ENCODE measurements around the gene BCL2. TPM values are rescaled to one million over a fixed set of nuclear protein-coding genes. Genes with fewer than 3 reads are reported as not detected.

Gene BCL2
- total RNA-seq, 2 donors from 2014 or later = 13.9 to 16.4 TPM

- Histone ChIP-seq H3K9ac (ENCODE audit: low read depth in 2 of 2, low read length in 2 of 2) (no peak overlapping the region), H3K4me3 (no peak overlapping the region), H3K4me1 (no peaks in the 10 kb centered on the region), H3K27ac (no peak overlapping the region), H3K36me3 (no peaks in the 10 kb centered on the region), H3K27me3 (no peaks in the 10 kb centered on the region), H3K9me3 (no peaks in the 10 kb centered on the region)
- intact Hi-C loops (cut with DNase I) = no loop called here
- no peak for TF ChIP-seq CTCF (IDR thresholded peaks at IDR 0.05)
- no peak for DNase-seq
These were observed 60.6 kb downstream of the BCL2 start for GRCh38 chr18:63258749-63259566.

DNA sequence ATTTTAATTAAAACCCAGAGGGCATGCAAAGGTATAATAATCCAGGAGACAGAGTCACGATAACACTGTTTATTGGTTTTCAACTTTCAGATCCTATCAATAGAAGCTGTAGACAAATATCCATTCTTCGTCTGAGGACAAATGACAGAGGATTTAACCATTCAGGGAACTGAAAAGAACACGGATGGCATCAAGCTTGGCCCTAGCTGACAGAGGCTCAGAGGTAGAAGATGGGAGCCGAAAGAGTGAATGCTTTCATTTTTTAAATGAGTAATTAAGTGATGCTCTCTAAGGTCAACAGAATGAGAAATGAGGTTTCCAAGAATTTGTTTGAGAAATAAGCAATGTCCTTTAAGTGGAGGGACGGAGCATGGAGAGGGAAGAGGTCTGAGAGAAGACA is 62.1 kb downstream of the BCL2 start:
- no peak for DNase-seq
- H3K27ac ChIP-seq = no peak overlapping the region
- no peaks in the 10 kb centered on the region for H3K9me3 ChIP-seq
- peaks cover 5% of the 10 kb centered on the region for H3K4me1 ChIP-seq
- no peak overlapping the region for H3K4me3 ChIP-seq
- no peaks in the 10 kb centered on the region for H3K36me3 ChIP-seq
- H3K9ac ChIP-seq (ENCODE audit: low read depth in 2 of 2, low read length in 2 of 2) = no peak overlapping the region
- intact Hi-C loops (cut with DNase I) = no loop called here
- TF ChIP-seq CTCF (IDR thresholded peaks at IDR 0.05) = no peak
- H3K27me3 ChIP-seq = no peaks in the 10 kb centered on the region

- H3K27ac ChIP-seq = no peak overlapping the region
- H3K4me3 ChIP-seq = no peak overlapping the region
- H3K27me3 ChIP-seq = no peaks in the 10 kb centered on the region
- DNase-seq = no peak
- H3K4me1 ChIP-seq = peaks cover 5% of the 10 kb centered on the region
- no peak for TF ChIP-seq CTCF (IDR thresholded peaks at IDR 0.05)
- no peaks in the 10 kb centered on the region for H3K36me3 ChIP-seq
- H3K9me3 ChIP-seq = no peaks in the 10 kb centered on the region
- no peak overlapping the region for H3K9ac ChIP-seq (ENCODE audit: low read depth in 2 of 2, low read length in 2 of 2)
- intact Hi-C loops (cut with DNase I) = no loop called here
These were observed 64.1 kb downstream of the BCL2 start for GRCh38 chr18:63255435-63255834.

DNA sequence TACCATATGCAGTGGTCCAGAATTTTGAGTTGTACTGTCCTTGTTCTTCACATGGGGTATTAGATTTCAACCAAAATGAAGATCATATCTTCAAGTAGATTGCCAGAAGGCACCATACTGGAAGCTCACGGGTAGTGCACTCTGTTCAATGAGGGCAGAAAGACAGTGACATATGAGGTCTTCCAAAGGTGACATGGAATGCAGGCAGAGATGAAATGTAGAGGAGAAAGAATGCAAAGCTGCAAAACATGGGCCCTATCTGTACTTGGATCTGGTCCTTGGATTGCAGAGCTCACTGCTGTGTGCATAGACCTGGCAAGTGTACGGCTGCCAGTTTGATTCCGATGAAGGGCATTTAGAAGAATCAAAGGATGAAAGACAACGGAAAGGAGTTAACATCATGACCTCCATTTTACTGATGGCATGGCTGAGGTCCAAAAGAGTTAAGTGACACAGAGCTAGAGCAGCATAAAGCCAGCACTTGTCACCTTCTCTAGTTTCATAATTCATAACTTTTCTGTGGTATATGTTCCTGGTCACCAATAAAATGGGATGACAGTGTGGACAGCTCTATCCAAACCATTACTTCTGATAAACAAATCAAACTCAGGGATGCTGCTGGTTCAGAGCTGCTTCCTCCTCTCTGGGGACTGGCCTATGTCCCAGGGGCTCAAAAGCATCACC is 64.7 kb downstream of the BCL2 start:
- no peaks in the 10 kb centered on the region for H3K27me3 ChIP-seq
- H3K36me3 ChIP-seq = no peaks in the 10 kb centered on the region
- no peaks in the 10 kb centered on the region for H3K9me3 ChIP-seq
- no peak overlapping the region for H3K9ac ChIP-seq (ENCODE audit: low read depth in 2 of 2, low read length in 2 of 2)
- H3K27ac ChIP-seq = no peak overlapping the region
- H3K4me3 ChIP-seq = no peak overlapping the region
- intact Hi-C loops (cut with DNase I) = no loop called here
- peaks cover 5% of the 10 kb centered on the region for H3K4me1 ChIP-seq
- no peak for DNase-seq
- TF ChIP-seq CTCF (IDR thresholded peaks at IDR 0.05) = no peak

DNA sequence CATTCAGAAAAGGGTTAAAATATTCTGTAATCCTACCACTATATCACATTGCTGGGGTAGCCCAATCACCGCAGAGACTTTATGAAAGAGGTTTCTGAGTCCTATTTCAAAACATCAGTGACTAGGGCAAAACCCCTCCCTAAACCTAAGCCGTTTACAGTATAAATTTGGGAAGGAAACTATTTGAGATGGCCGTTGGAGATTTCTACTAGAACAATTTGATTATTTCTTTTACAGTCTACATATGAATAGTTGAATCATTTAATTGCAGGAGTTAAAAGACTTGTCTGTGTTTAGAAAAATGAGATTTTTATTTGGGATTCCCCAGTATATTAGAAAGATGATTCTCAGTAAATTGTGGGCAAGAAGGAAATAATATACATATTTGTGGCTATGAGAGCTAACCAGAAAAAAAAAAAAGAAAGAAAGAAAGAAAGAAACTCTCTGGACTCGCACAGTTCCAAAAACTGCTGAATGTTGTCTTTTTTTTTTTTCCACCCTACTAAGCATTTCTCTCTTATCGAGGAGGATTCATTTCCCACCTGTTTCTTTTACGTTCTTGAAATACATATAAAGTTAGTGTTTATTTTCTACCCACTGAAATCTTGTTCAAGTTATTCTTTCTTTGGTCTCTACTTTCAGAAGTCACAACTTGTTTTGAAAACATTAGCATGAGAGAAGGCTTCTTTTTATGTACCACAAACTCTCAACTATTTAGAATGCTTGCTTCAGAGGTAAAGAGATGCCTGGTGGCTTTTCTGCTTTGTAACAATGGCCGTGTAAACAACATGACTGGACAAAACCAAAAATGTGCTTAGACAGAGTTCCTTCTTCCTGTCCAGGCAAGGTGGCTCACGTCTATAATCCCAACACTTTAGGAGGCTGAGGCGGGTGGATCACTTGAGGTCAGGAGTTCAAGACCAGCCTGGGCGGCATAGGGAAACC is 65.9 kb downstream of the BCL2 start:
- DNase-seq = no peak
- no peak for TF ChIP-seq CTCF (IDR thresholded peaks at IDR 0.05)
- H3K4me3 ChIP-seq = no peak overlapping the region
- H3K27ac ChIP-seq = peak overlapping the region; percentile 56
- no peaks in the 10 kb centered on the region for H3K9me3 ChIP-seq
- no peaks in the 10 kb centered on the region for H3K36me3 ChIP-seq
- no peaks in the 10 kb centered on the region for H3K27me3 ChIP-seq
- H3K4me1 ChIP-seq = peaks cover 5% of the 10 kb centered on the region
- intact Hi-C loops (cut with DNase I) = no loop called here
- peak overlapping the region in 1 of 2 donors; percentile 56 for H3K9ac ChIP-seq (ENCODE audit: low read depth in 2 of 2, low read length in 2 of 2)

All from colonic mucosa (tissue), 4 donors.